GM12878 (cell line): Measurements from ENCODE around the gene LEMD3. TPM values are rescaled to one million over a fixed set of nuclear protein-coding genes. Genes with fewer than 3 reads are reported as not detected.

Source experiments
- ATAC-seq: fragments of 200-7000 bp; cut with Tn5 transposase; 3 replicates; pipeline ENCODE4 v1.9.1; 2020; ENCODE audit warnings: mild to moderate bottlenecking, moderate library complexity
- BruUV-seq: library from RNA; stranded (reverse); fragments of 400-500 nt; replicated peaks from 2 replicates; lab custom pipeline; 2021; lab: Mats Ljungman, UMichigan
- CTCF ChIA-PET: fragments of 300-600 bp; sonication (Branson Sonifier 250); formaldehyde crosslinking; extraction: SDS; loops from one replicate; lab custom pipeline; 2021; ENCODE audit warnings: inconsistent platforms; lab: Yijun Ruan, JAX
- POLR2A ChIA-PET: fragments of 350-600 bp; formaldehyde crosslinking; extraction: SDS; loops from one replicate; lab custom pipeline; 2021; ENCODE audit warnings: inconsistent platforms; lab: Charles Lee
- RAD21 ChIA-PET: fragments of 300-600 bp; sonication (Branson Sonifier 250); formaldehyde crosslinking; loops from one replicate; lab custom pipeline; 2023; ENCODE audit warnings: antibody characterized with exemption; ENCODE audit not compliant: unreplicated experiment; lab: Charles Lee
- SMC1A ChIA-PET: fragments of 300-600 bp; sonication (Branson Sonifier 250); formaldehyde crosslinking; loops from one replicate; lab custom pipeline; 2023; ENCODE audit not compliant: unreplicated experiment, uncharacterized antibody; lab: Charles Lee
- DNase-seq: peaks from one replicate; pipeline ENCODE4 v3.0.0-alpha.2; 2011; ENCODE audit warnings: low read depth, low spot score
- FAIRE-seq: peaks from 3 replicates; lab custom pipeline; 2011; peaks lifted over from hg19 to GRCh38; lab: Jason Lieb, UNC
- H2AFZ ChIP-seq: 2 replicates; pipeline ENCODE4 v1.6.0; 2011; ENCODE audit warnings: low read depth, low read length, control low read depth; ENCODE audit not compliant: control insufficient read depth
- H3K27ac ChIP-seq: 2 replicates; pipeline ENCODE4 v1.5.1; 2011; ENCODE audit warnings: control low read depth; ENCODE audit not compliant: control insufficient read depth, insufficient read depth
- H3K27me3 ChIP-seq, 2 experiments: replicated peaks in 1 of 2; 2 replicates each; pipeline versions ENCODE4 v1.6.0 to v1.6.1; 2011; ENCODE audit warnings: low read length in 1 of 2; ENCODE audit not compliant: control insufficient read depth in 2 of 2, insufficient read depth in 2 of 2
- H3K36me3 ChIP-seq, 2 experiments: 2 replicates each; pipeline ENCODE4 v1.5.1; 2011; ENCODE audit warnings: low read length in 1 of 2; ENCODE audit not compliant: control insufficient read depth in 2 of 2, insufficient read depth in 2 of 2
- H3K4me1 ChIP-seq: 2 replicates; pipeline ENCODE4 v1.6.1; 2011; ENCODE audit warnings: mild to moderate bottlenecking, low read length, moderate library complexity, mixed read lengths; ENCODE audit not compliant: control insufficient read depth, insufficient read depth
- H3K4me2 ChIP-seq: 2 replicates; pipeline ENCODE4 v1.6.0; 2011; ENCODE audit warnings: control low read depth; ENCODE audit not compliant: control insufficient read depth, insufficient read depth
- H3K4me3 ChIP-seq: fragments of 200-600 bp; sonication (generic); 2 replicates; pipeline ENCODE4 v1.5.1; 2016
- H3K79me2 ChIP-seq: 2 replicates; pipeline ENCODE4 v1.6.0; 2011; ENCODE audit warnings: low read length; ENCODE audit not compliant: control insufficient read depth, insufficient read depth
- H3K9ac ChIP-seq: 2 replicates; pipeline ENCODE4 v1.8.0; 2011; ENCODE audit warnings: low read length, control low read depth, mixed read lengths; ENCODE audit not compliant: control insufficient read depth, insufficient read depth
- H3K9me3 ChIP-seq: replicated peaks from 3 replicates; pipeline ENCODE4 v1.5.1; 2011; ENCODE audit warnings: mild to moderate bottlenecking, low read length; ENCODE audit not compliant: control insufficient read depth, insufficient read depth
- H4K20me1 ChIP-seq: 2 replicates; pipeline ENCODE4 v1.6.0; 2011; ENCODE audit not compliant: control insufficient read depth, insufficient read depth
- BHLHE40 ChIP-seq, 2 experiments: fragments of 450-650 bp in 1 of 2; IDR thresholded peaks; 2 replicates each; pipeline ENCODE4 v1.6.1; 2011 to 2017; ENCODE audit warnings: low read depth in 2 of 2, borderline replicate concordance in 1 of 2, improper control_type of control experiment in 1 of 2, low read length in 1 of 2, mild to moderate bottlenecking in 1 of 2
- CBX3 ChIP-seq: fragments of 200-600 bp; sonication (generic); IDR thresholded peaks from 2 replicates; pipeline ENCODE4 v1.6.1; 2016; ENCODE audit warnings: low read depth, borderline replicate concordance
- CHD2 ChIP-seq: IDR thresholded peaks from 2 replicates; pipeline ENCODE4 v1.6.1; 2011; ENCODE audit warnings: low read depth, low read length, improper control_type of control experiment, borderline replicate concordance
- CHD4 ChIP-seq: fragments of 200-600 bp; sonication (generic); IDR thresholded peaks from 2 replicates; pipeline ENCODE4 v1.6.1; 2016; ENCODE audit warnings: mild to moderate bottlenecking
- EED ChIP-seq: sonication (generic); IDR thresholded peaks from 2 replicates; pipeline ENCODE4 v1.6.1; 2016; ENCODE audit warnings: antibody characterized with exemption, low read depth
- NBN ChIP-seq: fragments of 450-650 bp; IDR thresholded peaks from 2 replicates; pipeline ENCODE4 v1.6.1; 2016
- NFXL1 ChIP-seq: fragments of 450-650 bp; IDR thresholded peaks from 2 replicates; pipeline ENCODE4 v1.6.1; 2017; ENCODE audit warnings: antibody characterized with exemption, mild to moderate bottlenecking, borderline replicate concordance
- PAX8 ChIP-seq: fragments of 450-650 bp; IDR thresholded peaks from 2 replicates; pipeline ENCODE4 v1.6.1; 2017; ENCODE audit warnings: mild to moderate bottlenecking, moderate library complexity
- PML ChIP-seq: IDR thresholded peaks from 2 replicates; pipeline ENCODE4 v1.6.1; 2012; ENCODE audit warnings: low read length, inconsistent platforms
- YY1 ChIP-seq: IDR thresholded peaks from 2 replicates; pipeline ENCODE4 v1.6.1; 2011; ENCODE audit warnings: low read depth, mild to moderate bottlenecking, low read length
- ZBTB33 ChIP-seq: fragments of 450-650 bp; IDR thresholded peaks from 2 replicates; pipeline ENCODE4 v1.6.1; 2017; ENCODE audit warnings: mild to moderate bottlenecking
- ZNF274 ChIP-seq: IDR thresholded peaks from one replicate; pipeline ENCODE4 v1.8.0; 2011; ENCODE audit not compliant: insufficient read length, insufficient read depth
- ZZZ3 ChIP-seq: IDR thresholded peaks from 2 replicates; pipeline ENCODE4 v1.6.1; 2011; ENCODE audit warnings: low read depth; ENCODE audit not compliant: control insufficient read depth, insufficient read length
- WGBS: methylation state at CpG from one replicate; pipeline ENCODE4 v1.1.6; 2016; ENCODE audit warnings: low lambda C conversion rate; ENCODE audit not compliant: insufficient replicate concordance, insufficient coverage; ENCODE audit errors: missing lambda C conversion rate; 5-methylcytosine and 5-hydroxymethylcytosine counted together
- in situ Hi-C: fragments of 300-500 bp; cut with MboI; formaldehyde crosslinking; loops from 9 replicates; pipeline ENCODE4 v1.14.3; 2018; ENCODE audit warnings: mixed read lengths
- intact Hi-C: fragments of 100-400 bp; cut with micrococcal nuclease; formaldehyde crosslinking; loops from one replicate; pipeline ENCODE4 v1.14.2; 2022; ENCODE audit not compliant: unreplicated experiment
- polyA plus RNA-seq, 11 experiments: library from polyadenylated mRNA; depleted of rRNA in 4 of 11; unstranded in 6 of 11; stranded (reverse) in 5 of 11; fragments of >200 nt; fragmentation: Nextera tagmentation in 4 of 11; fragmentation: Illumina TruSeq in 1 of 11; extraction: Ambion mirVana in 4 of 11; extraction: Trizol in 1 of 11; gene quantifications; 1 replicate in 1 of 11; 2 replicates in 10 of 11; pipeline versions ENCODE4 v1.2.1 to v1.2.3, GENCODE V29; 2011 to 2016; ENCODE audit warnings: inconsistent platforms in 2 of 11, missing spikeins in 2 of 11, low read depth in 1 of 11
- total RNA-seq, 4 experiments: library from RNA; depleted of rRNA in 3 of 4; stranded (reverse); fragments of >200 nt in 3 of 4; fragmentation: Illumina TruSeq in 1 of 4; extraction: Trizol in 1 of 4; gene quantifications; 2 replicates each; pipeline versions ENCODE4 v1.2.1 to v1.2.3, GENCODE V29; 2013 to 2021
- TF ChIP-seq, protein P1 (sequence below): fragments of 150-350 bp; IDR thresholded peaks from 2 replicates; pipeline ENCODE4 v1.6.1; 2016; ENCODE audit warnings: low read depth, low read length

LEMD3 gene
- total and polyA plus RNA-seq, 10 of the 15 experiments (the other 5 are each of a cell fraction or from before 2014, with no cell fraction given): 7.5 to 26.0 (median 16.5) TPM

- TF ChIP-seq ZBTB33: no peak
- TF ChIP-seq CHD2: no peak
- no peak for TF ChIP-seq NBN
- no peak for TF ChIP-seq ZNF274
- TF ChIP-seq EED: no peak
- TF ChIP-seq BHLHE40 (IDR thresholded peaks at IDR 0.05; ENCODE audit: borderline replicate concordance in 1 of 2, low read depth in 2 of 2, low read length in 1 of 2): no peak
- TF ChIP-seq PML: no peak
- TF ChIP-seq ZZZ3: no peak
- TF ChIP-seq PAX8: no peak
- TF ChIP-seq CBX3: no peak
- no peak for TF ChIP-seq NFXL1
- no peak for TF ChIP-seq CHD4
- no peak for TF ChIP-seq YY1
- TF ChIP-seq, all 136 proteins: peak for 0
These were observed 97.0 kb downstream of the LEMD3 start (continued) for GRCh38 chr12:65266408-65266807.

DNA sequence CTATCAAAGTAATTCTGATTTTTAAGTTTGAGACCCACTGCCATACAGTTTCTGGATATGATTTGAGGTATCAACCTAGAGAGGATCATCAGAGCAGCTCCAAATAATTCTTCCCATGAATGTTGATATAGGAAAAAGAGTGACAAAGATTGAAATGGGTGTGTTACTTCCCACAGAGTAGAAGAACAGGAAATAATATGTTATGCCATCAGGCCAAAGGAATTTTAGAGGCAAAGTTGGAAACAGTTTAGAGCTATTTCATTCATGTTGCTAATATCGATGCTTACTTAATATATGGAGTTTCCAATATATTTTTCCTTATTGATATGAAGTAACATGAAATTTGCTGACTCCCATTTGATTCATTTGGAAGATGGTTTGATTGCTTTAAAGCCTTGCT, 100.2 kb downstream of the LEMD3 start:
- no TSS peak for BruUV-seq
- Histone ChIP-seq H3K9me3 (no peaks in the 10 kb centered on the region), H3K79me2 (no peaks in the 10 kb centered on the region), H3K27me3 (no peaks in the 10 kb centered on the region), H3K4me1 (no peaks in the 10 kb centered on the region), H4K20me1 (no peaks in the 10 kb centered on the region), H2AFZ (no peak overlapping the region), H3K4me3 (no peak overlapping the region), H3K27ac (no peak overlapping the region), H3K9ac (no peak overlapping the region), H3K4me2 (no peak overlapping the region), H3K36me3 (no peaks in the 10 kb centered on the region)
- POLR2A ChIA-PET: no interaction called here
- in situ Hi-C loops: no loop called here
- CTCF ChIA-PET: no interaction called here
- SMC1A ChIA-PET: no interaction called here
- 24% methylated on average over 1 of the region's 1 CpG for WGBS
- intact Hi-C loops: no loop called here
- no peak for DNase-seq
- no peak for ATAC-seq
- no peak for TF ChIP-seq PML
- TF ChIP-seq, protein P1, sequence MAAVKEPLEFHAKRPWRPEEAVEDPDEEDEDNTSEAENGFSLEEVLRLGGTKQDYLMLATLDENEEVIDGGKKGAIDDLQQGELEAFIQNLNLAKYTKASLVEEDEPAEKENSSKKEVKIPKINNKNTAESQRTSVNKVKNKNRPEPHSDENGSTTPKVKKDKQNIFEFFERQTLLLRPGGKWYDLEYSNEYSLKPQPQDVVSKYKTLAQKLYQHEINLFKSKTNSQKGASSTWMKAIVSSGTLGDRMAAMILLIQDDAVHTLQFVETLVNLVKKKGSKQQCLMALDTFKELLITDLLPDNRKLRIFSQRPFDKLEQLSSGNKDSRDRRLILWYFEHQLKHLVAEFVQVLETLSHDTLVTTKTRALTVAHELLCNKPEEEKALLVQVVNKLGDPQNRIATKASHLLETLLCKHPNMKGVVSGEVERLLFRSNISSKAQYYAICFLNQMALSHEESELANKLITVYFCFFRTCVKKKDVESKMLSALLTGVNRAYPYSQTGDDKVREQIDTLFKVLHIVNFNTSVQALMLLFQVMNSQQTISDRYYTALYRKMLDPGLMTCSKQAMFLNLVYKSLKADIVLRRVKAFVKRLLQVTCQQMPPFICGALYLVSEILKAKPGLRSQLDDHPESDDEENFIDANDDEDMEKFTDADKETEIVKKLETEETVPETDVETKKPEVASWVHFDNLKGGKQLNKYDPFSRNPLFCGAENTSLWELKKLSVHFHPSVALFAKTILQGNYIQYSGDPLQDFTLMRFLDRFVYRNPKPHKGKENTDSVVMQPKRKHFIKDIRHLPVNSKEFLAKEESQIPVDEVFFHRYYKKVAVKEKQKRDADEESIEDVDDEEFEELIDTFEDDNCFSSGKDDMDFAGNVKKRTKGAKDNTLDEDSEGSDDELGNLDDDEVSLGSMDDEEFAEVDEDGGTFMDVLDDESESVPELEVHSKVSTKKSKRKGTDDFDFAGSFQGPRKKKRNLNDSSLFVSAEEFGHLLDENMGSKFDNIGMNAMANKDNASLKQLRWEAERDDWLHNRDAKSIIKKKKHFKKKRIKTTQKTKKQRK: no peak
- no peak for FAIRE-seq
- RAD21 ChIA-PET: interaction anchor here (1.1 kb wide), 1 partner anchor 10 kb away, joined by 3 read pairs; no protein-coding TSS in a partner anchor
